GM21381 (cell line): ENCODE measurements around the gene SPINK2.

Experiments
- ATAC-seq: cut with Tn5 transposase; IDR thresholded peaks from one replicate; pipeline ENCODE4 v1.9.1; 2021; ENCODE audit warnings: mild to moderate bottlenecking, moderate library complexity; ENCODE audit not compliant: unreplicated experiment

The SPINK2 gene, protein sequence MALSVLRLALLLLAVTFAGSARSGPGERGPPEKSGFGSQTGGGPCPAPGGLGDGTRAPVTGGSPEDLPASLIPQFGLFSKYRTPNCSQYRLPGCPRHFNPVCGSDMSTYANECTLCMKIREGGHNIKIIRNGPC

DNA sequence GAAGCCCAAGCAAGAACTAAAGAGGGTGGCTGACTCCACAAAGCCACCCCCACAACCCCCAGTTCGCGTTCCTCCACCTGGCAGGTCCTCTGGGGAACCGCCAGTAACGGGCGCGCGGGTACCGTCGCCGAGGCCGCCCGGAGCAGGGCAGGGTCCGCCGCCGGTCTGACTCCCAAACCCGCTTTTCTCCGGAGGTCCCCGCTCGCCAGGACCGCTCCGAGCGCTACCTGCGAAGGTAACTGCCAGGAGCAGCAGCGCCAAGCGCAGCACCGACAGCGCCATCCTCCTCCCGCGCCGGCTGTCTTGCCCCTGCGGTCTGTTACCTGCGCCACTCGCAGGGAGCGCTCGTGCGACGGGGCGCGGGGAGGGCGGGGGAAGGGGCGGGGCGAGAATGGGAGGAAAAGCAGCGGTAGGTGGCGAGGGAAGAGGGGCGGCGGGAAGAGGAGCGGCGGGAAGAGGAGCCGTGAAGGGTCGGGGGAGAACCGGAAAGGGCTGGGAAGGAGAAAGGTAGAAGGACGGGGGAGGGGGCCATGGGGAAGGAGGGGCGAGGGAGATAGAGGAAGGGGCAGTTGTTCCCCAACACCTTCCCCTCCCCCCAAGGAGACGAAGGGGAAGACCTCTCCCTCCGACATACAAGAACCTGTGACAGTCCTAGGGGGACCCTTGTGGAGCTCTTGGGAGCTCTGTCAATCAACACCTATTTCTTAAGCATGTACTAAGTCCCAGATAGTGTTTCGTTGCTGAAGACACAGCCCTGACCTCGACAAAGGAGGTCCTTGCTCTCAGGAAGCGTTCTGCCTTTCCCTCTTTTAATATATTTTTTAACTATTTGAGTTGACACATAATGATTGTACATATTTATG lies at the start of gene SPINK2:
Gene SPINK2 (minus strand): TSS at position 321 of the 863 bp plus-strand sequence. CDS start 39 bp downstream, at position 282.
- ATAC-seq, result peak; percentile 31

DNA sequence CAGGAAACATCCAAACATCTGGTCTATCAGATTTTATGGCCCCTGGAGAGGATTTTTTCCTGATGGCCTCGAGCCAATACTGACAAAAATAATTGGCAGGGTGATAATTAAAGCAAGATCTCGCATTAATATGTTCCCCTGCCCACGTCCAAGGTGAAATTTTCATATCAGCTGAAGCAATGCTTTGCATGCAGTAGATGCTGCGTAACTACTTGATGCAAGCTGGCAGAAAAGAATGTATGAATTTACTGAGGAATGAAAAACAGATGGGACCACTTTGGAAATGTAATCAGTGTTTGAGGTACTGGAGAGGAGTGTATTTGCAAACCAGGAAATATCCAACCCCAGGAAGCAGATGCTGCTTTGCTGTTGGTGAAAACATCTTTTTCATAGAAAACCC lies 49.4 kb upstream of the SPINK2 start:
- no peak for ATAC-seq

GRCh38 chr4:56863441-56864139 lies 42.1 kb upstream of the SPINK2 start:
- ATAC-seq, result no peak

- ATAC-seq, result no peak
Measured at GRCh38 chr4:56861360-56861759, 39.9 kb upstream of the SPINK2 start.

DNA sequence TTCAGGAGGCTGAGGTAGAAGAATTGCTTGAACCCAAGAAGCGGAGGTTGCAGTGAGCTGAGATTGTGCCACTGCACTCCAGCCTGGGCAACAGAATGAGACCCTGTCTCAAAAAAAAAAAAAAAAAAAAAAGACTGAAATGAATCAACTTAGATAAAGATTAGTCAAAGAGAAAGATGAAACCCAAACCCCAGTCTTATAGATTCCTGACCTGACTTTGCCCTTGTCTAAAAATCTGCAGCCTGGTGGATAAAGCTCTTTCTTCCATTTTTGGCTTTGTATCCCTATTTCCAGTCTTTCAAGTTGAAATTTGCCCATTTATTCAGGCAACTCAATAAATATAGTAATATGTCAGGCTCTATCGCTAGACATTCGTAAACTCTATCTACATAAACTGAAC lies 39.3 kb upstream of the SPINK2 start:
- no peak for ATAC-seq

GRCh38 chr4:56859841-56860240 lies 38.3 kb upstream of the SPINK2 start:
- no peak for ATAC-seq

DNA sequence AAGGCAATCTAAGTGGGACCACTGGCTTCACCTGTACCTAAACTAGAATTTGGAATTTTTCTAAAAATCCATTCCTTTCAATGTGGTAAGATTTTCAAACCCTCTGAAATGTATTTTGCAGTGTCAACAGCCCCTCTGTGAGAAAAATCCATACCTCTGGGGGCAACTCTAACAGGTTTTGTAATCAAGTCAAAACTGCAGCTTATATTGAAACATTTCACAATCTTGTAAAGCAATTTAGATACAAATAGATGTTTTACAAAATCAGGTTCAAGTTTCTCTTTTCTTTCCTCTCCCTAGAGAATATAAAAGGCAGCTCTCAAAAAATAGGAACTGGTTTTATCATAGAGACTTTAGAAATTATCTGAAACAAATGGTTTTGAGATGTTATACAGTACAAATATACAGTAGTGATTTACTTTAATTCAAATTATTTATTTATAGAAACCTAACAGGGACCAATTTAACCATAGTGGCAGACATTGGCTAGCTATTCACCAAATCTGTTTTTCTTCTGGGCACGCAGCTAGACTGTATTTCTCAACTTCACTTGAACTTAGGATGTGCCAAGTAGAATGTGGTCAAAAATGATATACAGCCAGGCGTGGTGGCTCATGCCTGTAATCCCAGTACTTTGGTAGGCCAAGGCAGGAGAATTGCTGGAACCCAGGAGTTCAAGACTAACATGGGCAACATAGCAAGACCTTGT lies 36.3 kb upstream of the SPINK2 start:
- ATAC-seq, result no peak

GRCh38 chr4:56856656-56857055 lies 35.2 kb upstream of the SPINK2 start:
- ATAC-seq, result no peak

- no peak for ATAC-seq
Measured at GRCh38 chr4:56850910-56851309, 29.4 kb upstream of the SPINK2 start.

GRCh38 chr4:56844802-56845580 lies 23.5 kb upstream of the SPINK2 start:
- ATAC-seq, result no peak

DNA sequence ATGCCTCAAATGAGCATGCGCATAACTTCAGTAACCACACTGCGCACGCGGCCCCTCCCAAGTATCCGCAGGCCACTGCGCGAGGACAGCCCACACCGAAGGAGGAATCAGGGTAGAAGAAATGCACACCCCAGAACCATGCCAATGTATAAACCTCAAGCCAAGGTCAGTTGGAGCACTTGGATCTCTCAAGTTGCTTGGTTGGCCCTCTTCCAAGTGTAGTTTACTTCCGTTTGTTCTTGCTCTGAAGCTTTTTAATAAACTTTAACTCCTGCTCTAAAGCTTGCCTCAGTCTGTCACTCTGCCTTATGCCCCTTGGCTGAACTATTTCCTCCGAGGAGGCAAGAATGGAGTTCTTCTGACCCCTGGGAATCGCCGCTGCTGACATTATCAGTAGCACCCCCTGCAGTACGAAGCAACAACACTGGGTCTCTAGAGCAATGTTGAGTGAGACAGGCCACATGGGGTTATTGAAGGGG lies 22.0 kb upstream of the SPINK2 start:
- ATAC-seq, result no peak

GRCh38 chr4:56840559-56840958 lies 19.1 kb upstream of the SPINK2 start:
- ATAC-seq, result no peak

GRCh38 chr4:56828784-56829535 lies 7.5 kb upstream of the SPINK2 start:
- peak; percentile 60 for ATAC-seq

DNA sequence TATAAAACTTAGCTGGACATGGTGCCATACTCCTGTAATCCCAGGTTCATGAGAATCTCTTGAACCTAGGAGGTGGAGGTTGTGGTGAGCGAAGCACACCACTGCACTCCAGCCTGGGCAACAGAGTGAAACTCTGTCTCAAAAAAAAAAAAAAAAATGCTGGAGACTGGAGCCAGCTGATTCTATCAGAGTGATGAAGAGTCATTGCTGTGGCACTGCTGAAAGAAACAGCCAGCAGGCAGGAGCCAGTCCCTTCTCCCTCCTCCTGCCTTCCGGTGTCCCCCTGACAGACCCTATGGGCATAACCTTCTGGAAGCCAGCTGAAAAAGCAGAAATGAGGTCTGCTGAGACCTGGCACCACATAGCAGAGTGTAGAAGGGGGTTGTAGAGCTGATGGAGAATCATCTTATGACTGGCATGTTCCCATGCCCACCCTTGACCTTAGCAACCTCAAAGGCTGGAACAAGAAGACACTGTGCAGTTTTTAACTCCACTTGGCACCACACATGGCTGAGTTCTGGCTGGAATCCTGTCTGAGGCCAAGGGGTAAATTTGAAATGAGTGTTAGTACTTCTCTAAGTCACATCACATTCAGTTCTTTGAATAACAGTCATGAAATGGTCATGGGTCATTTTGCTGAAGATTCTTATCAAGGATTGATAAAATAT lies 2.6 kb upstream of the SPINK2 start:
- no peak for ATAC-seq

GRCh38 chr4:56818797-56819196 lies 2.7 kb downstream of the SPINK2 start:
- no peak for ATAC-seq

DNA sequence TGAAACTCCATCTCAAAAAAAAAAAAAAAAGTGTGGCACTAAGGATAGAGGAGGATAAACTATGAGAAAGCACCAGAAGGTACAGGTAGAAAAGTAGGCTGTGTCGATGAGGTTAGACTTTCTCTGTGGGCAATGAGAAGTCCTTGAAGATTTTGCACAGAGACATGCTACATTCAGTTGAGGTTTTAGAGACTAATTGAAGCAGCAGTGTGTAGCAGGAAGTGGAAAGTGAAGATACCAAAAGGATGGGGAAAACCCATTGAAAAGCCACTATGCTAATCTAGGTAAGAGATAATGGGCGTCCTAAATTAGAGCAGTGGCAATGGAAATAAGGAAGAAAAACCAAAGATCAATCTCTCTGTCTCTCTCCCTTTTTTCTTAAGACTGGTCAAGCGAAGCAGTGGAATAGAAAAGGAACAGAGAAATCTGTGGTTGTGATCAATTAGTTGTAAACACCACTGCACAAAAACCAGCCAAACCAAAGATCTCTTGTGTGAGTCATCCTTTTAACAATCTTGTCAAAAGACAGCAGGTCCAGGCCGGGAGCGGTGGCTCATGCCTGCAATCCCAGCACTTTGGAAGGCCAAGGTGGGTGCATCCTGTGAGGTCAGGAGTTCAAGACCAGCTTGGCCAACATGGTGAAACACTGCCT lies 3.5 kb downstream of the SPINK2 start:
- peak; percentile 84 for ATAC-seq

DNA sequence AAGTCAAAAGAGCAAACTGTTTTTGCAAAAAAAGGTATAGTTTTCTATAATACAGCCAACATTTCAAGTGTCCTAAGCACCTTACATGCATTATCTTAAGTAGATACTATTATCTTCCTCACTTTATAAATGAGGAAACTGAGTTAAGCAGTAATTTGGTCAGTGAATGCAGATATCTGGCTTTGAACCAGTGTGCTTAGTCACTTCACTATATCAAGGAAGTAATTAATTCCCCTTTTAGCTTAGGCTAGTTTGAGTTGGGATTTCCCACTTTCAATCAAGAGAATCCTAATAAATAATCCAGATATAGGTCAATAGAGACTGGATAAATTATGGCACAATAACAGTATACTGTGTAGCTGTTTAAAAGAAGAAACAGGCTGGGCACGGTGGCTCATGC lies 14.8 kb downstream of the SPINK2 start:
- ATAC-seq, result no peak

GRCh38 chr4:56804551-56804950 lies 16.9 kb downstream of the SPINK2 start:
- no peak for ATAC-seq

DNA sequence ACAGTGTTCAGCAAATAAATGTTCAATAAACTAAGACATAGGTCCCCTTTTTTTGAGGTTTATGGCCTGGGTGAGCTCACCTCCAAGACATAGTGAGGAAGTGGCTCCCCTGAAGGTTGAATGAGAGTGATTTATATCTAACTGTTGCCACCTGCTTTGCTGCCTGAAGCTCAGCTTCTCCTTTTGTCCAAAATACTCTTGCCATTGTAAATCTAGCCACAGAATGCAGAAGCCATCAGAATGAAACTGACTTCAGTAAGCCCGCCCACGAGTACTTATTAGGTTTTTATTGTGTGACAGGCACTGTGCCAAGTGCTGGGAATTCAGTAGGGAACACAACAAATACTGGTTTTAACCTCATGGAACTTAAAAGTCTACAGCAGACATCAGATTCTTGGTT lies 18.0 kb downstream of the SPINK2 start:
- ATAC-seq, result no peak
